H9 (cell line): ENCODE measurements around the gene NPFF. TPM values are rescaled to one million over a fixed set of nuclear protein-coding genes. Genes with fewer than 3 reads are reported as not detected.

Experiments
- DNase-seq: peaks from one replicate; pipeline ENCODE4 v3.0.0-alpha.2; 2017
- H2AFZ ChIP-seq: one replicate; pipeline ENCODE4 v1.6.1; 2013; ENCODE audit warnings: mild to moderate bottlenecking, low read length, control low read depth, moderate library complexity
- H2AK5ac ChIP-seq: 2 replicates; pipeline ENCODE4 v1.6.1; 2013; ENCODE audit warnings: low read length, control low read depth, mixed read lengths; ENCODE audit not compliant: insufficient read length
- H2BK120ac ChIP-seq: one replicate; pipeline ENCODE4 v1.6.1; 2013; ENCODE audit warnings: low read depth, mild to moderate bottlenecking, low read length, control low read depth, inconsistent platforms; ENCODE audit not compliant: poor library complexity, severe bottlenecking
- H2BK12ac ChIP-seq: 2 replicates; pipeline ENCODE4 v1.6.1; 2013; ENCODE audit warnings: low read length, control low read depth, mixed read lengths, low read depth; ENCODE audit not compliant: insufficient read length
- H2BK15ac ChIP-seq: 2 replicates; pipeline ENCODE4 v1.6.1; 2013; ENCODE audit warnings: low read depth, low read length, control low read depth
- H2BK20ac ChIP-seq: one replicate; pipeline ENCODE4 v1.6.1; 2013; ENCODE audit warnings: low read depth, mild to moderate bottlenecking, low read length, control low read depth, inconsistent platforms; ENCODE audit not compliant: poor library complexity, severe bottlenecking
- H2BK5ac ChIP-seq: 2 replicates; pipeline ENCODE4 v1.6.1; 2013; ENCODE audit warnings: low read length, control low read depth, mixed read lengths; ENCODE audit not compliant: insufficient read length
- H3K14ac ChIP-seq: 2 replicates; pipeline ENCODE4 v1.6.1; 2013; ENCODE audit warnings: low read length, control low read depth; ENCODE audit not compliant: insufficient read depth
- H3K18ac ChIP-seq: 2 replicates; pipeline ENCODE4 v1.6.1; 2013; ENCODE audit warnings: low read depth, mild to moderate bottlenecking, mixed read lengths, low read length, control low read depth; ENCODE audit not compliant: insufficient read length
- H3K23ac ChIP-seq: 2 replicates; pipeline ENCODE4 v1.6.1; 2013; ENCODE audit warnings: low read length, control low read depth, mixed read lengths, low read depth; ENCODE audit not compliant: insufficient read length
- H3K23me2 ChIP-seq: 2 replicates; pipeline ENCODE4 v1.6.1; 2013; ENCODE audit warnings: low read depth, mild to moderate bottlenecking, mixed read lengths, low read length, control low read depth; ENCODE audit not compliant: insufficient read length, poor library complexity, severe bottlenecking
- H3K27ac ChIP-seq: 2 replicates; pipeline ENCODE4 v1.5.1; 2013; ENCODE audit warnings: low read length, control low read depth, mixed read lengths, low read depth; ENCODE audit not compliant: insufficient read length
- H3K27me3 ChIP-seq: 2 replicates; pipeline ENCODE4 v1.6.1; 2013; ENCODE audit warnings: low read length, control low read depth, inconsistent platforms; ENCODE audit not compliant: insufficient read depth
- H3K4ac ChIP-seq: 2 replicates; pipeline ENCODE4 v1.6.1; 2013; ENCODE audit warnings: low read depth, mild to moderate bottlenecking, control low read depth, inconsistent platforms, low read length, moderate library complexity
- H3K4me1 ChIP-seq: 2 replicates; pipeline ENCODE4 v1.6.1; 2013; ENCODE audit warnings: low read length, control low read depth, inconsistent platforms; ENCODE audit not compliant: insufficient read depth
- H3K4me2 ChIP-seq: 2 replicates; pipeline ENCODE4 v1.6.1; 2013; ENCODE audit warnings: low read length, control low read depth, mixed read lengths; ENCODE audit not compliant: insufficient read length, insufficient read depth
- H3K56ac ChIP-seq: 2 replicates; pipeline ENCODE4 v1.6.1; 2013; ENCODE audit warnings: low read depth, mild to moderate bottlenecking, mixed read lengths, low read length, control low read depth; ENCODE audit not compliant: insufficient read length
- H3K79me1 ChIP-seq: 2 replicates; pipeline ENCODE4 v1.6.1; 2013; ENCODE audit warnings: low read depth, mild to moderate bottlenecking, moderate library complexity, low read length, control low read depth, inconsistent platforms; ENCODE audit not compliant: insufficient read depth, poor library complexity, severe bottlenecking
- H3K79me2 ChIP-seq: 2 replicates; pipeline ENCODE4 v1.6.1; 2013; ENCODE audit warnings: low read length, control low read depth, inconsistent platforms; ENCODE audit not compliant: insufficient read depth
- H3K9ac ChIP-seq: 2 replicates; pipeline ENCODE4 v1.6.1; 2013; ENCODE audit warnings: low read length, control low read depth, mixed read lengths; ENCODE audit not compliant: insufficient read length; ENCODE audit errors: extremely low read depth
- H3K9me3 ChIP-seq: one replicate; pipeline ENCODE4 v1.6.1; 2013; ENCODE audit warnings: low read depth, low read length, inconsistent platforms; ENCODE audit not compliant: control insufficient read depth
- H3T11ph ChIP-seq: one replicate; pipeline ENCODE4 v1.6.1; 2013; ENCODE audit warnings: mild to moderate bottlenecking, low read length, control low read depth, inconsistent platforms
- H4K20me1 ChIP-seq: one replicate; pipeline ENCODE4 v1.6.1; 2013; ENCODE audit not compliant: control insufficient read depth, insufficient read length, insufficient read depth
- H4K5ac ChIP-seq: 2 replicates; pipeline ENCODE4 v1.6.1; 2013; ENCODE audit warnings: low read depth, mild to moderate bottlenecking, mixed read lengths, low read length, control low read depth; ENCODE audit not compliant: insufficient read length
- H4K8ac ChIP-seq: replicated peaks from 2 replicates; pipeline ENCODE4 v1.6.1; 2013; ENCODE audit warnings: low read length, control low read depth, mixed read lengths, low read depth; ENCODE audit not compliant: insufficient read length
- H4K91ac ChIP-seq: 2 replicates; pipeline ENCODE4 v1.6.1; 2013; ENCODE audit warnings: low read depth, mild to moderate bottlenecking, moderate library complexity, mixed read lengths, low read length, control low read depth; ENCODE audit not compliant: insufficient read length
- H3K27ac Mint-ChIP-seq, 3 experiments: 2 replicates in 2 of 3; 3 replicates in 1 of 3; pipeline ENCODE4 v1.8.0; 2020 to 2021; ENCODE audit warnings: mixed read lengths in 3 of 3, mild to moderate bottlenecking in 1 of 3, moderate library complexity in 1 of 3
- H3K27me3 Mint-ChIP-seq: 2 replicates; pipeline ENCODE4 v1.8.0; 2021; ENCODE audit warnings: low read depth, mild to moderate bottlenecking, moderate library complexity, mixed read lengths
- H3K36me3 Mint-ChIP-seq, 3 experiments: 2 replicates in 2 of 3; 3 replicates in 1 of 3; pipeline ENCODE4 v1.8.0; 2020 to 2021; ENCODE audit warnings: low read depth in 3 of 3, mixed read lengths in 3 of 3; ENCODE audit not compliant: insufficient read depth in 1 of 3
- H3K4me1 Mint-ChIP-seq, 2 experiments: 2 replicates each; pipeline ENCODE4 v1.8.0; 2020; ENCODE audit warnings: mixed read lengths in 2 of 2
- H3K4me3 Mint-ChIP-seq, 2 experiments: 2 replicates in 1 of 2; 3 replicates in 1 of 2; pipeline ENCODE4 v1.8.0; 2020 to 2021; ENCODE audit warnings: mild to moderate bottlenecking in 2 of 2, mixed read lengths in 2 of 2, moderate library complexity in 1 of 2
- H3K9me3 Mint-ChIP-seq, 2 experiments: 2 replicates in 1 of 2; 3 replicates in 1 of 2; pipeline ENCODE4 v1.8.0; 2020; ENCODE audit warnings: mild to moderate bottlenecking in 2 of 2, mixed read lengths in 2 of 2, moderate library complexity in 1 of 2
- WGBS: extraction: QIAGEN DNeasy Blood & Tissue Kit; methylation state at CpG from one replicate; pipeline ENCODE4 v1.1.7; 2013; ENCODE audit warnings: missing lambda C conversion rate, low lambda C conversion rate, mixed read lengths; ENCODE audit not compliant: insufficient read length; ENCODE audit errors: extremely low coverage; 5-methylcytosine and 5-hydroxymethylcytosine counted together
- total RNA-seq: library from RNA; stranded (reverse); gene quantifications from 2 replicates; pipeline ENCODE4 v1.2.1, GENCODE V29; 2021
- TF ChIP-seq, protein P1 (sequence below): fragments of 200-600 bp; sonication (generic); conservative IDR thresholded peaks from 3 replicates; pipeline ENCODE4 v1.8.0; 2021; ENCODE audit warnings: antibody characterized with exemption, mild to moderate bottlenecking

The NPFF gene
- total RNA-seq, 1 experiment from 2014 or later = not detected

DNA sequence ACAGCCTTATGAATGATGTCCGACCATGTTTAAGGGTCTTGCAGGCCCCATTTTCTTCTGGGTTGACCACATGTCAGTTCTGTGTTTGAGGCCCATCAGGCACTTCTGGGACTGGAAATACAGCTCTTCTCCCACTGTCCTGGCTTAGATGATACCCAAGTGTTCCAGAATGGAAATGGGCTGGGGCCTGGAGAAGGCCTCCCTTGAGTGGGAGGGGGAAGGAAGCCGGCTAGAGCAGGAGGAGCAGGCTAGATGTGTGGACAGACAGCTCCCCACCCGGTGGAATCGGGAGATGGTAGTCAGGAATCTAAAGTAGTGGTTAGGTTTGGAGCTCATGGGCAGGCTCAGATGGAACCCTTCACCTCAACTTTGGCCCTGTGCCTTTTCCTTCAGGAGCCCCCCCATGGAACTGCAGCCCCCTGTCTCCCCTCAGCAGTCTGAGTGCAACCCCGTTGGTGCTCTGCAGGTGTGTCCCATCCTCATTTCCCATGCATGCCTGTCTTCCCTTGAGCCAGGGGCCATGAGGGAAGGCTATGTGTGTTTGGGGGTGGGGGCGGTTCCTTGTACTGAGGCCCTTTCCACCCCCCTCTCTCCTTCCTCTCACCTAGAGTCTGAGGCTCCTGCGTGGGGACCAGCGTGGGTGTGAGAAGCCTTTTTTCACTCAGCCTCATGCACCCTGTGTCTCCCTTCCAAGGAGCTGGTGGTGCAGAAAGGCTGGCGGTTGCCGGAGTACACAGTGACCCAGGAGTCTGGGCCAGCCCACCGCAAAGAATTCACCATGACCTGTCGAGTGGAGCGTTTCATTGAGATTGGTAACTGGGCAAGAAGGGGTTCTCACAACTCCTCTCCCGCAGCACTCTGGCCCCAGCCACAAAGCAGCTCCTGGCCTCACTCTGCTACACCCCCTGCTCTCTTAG is 3.0 kb downstream of the NPFF start:
- no peak for DNase-seq

More for the DNA sequence above, 3.0 kb downstream of the NPFF start:
- no peaks in the 10 kb centered on the region for H3K9me3 ChIP-seq
- H3K27ac Mint-ChIP-seq = no peak overlapping the region; a peak in 1 of 7 replicates
- WGBS = no CpG with 5 or more reads among the region's 14 CpGs
- no peak overlapping the region for H2BK12ac ChIP-seq
- no peaks in the 10 kb centered on the region for H4K20me1 ChIP-seq
- H3K9me3 Mint-ChIP-seq = no peaks in the 10 kb centered on the region
- H3K27me3 Mint-ChIP-seq = no peaks in the 10 kb centered on the region
- no peak overlapping the region for H3K18ac ChIP-seq
- H3K79me1 ChIP-seq = peaks cover 5% of the 10 kb centered on the region
- H3K9ac ChIP-seq = no peak overlapping the region
- H3K56ac ChIP-seq = no peak overlapping the region
- TF ChIP-seq, protein P1, sequence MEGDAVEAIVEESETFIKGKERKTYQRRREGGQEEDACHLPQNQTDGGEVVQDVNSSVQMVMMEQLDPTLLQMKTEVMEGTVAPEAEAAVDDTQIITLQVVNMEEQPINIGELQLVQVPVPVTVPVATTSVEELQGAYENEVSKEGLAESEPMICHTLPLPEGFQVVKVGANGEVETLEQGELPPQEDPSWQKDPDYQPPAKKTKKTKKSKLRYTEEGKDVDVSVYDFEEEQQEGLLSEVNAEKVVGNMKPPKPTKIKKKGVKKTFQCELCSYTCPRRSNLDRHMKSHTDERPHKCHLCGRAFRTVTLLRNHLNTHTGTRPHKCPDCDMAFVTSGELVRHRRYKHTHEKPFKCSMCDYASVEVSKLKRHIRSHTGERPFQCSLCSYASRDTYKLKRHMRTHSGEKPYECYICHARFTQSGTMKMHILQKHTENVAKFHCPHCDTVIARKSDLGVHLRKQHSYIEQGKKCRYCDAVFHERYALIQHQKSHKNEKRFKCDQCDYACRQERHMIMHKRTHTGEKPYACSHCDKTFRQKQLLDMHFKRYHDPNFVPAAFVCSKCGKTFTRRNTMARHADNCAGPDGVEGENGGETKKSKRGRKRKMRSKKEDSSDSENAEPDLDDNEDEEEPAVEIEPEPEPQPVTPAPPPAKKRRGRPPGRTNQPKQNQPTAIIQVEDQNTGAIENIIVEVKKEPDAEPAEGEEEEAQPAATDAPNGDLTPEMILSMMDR = no peak
- no peak overlapping the region for H4K5ac ChIP-seq
- H2BK5ac ChIP-seq = no peak overlapping the region
- H2BK20ac ChIP-seq = no peak overlapping the region
- no peak overlapping the region for H4K8ac ChIP-seq
- no peaks in the 10 kb centered on the region for H3K27me3 ChIP-seq
- no peak overlapping the region for H2AK5ac ChIP-seq
- H2BK15ac ChIP-seq = no peak overlapping the region
- no peak overlapping the region for H4K91ac ChIP-seq
- H3K4ac ChIP-seq = no peak overlapping the region
- no peak overlapping the region for H3K14ac ChIP-seq
- peak overlapping the region in 1 of 2 experiments; percentile 11; a peak in 1 of 5 replicates for H3K4me3 Mint-ChIP-seq
- no peak overlapping the region for H2AFZ ChIP-seq
- no peak overlapping the region for H2BK120ac ChIP-seq
- peaks cover 18 to 25% of the 10 kb centered on the region in 2 experiments for H3K4me1 Mint-ChIP-seq
- H3T11ph ChIP-seq = no peak overlapping the region
- no peak overlapping the region for H3K4me2 ChIP-seq
- H3K27ac ChIP-seq = no peak overlapping the region
- no peaks in the 10 kb centered on the region for H3K4me1 ChIP-seq
- peaks cover 13% of the 10 kb centered on the region for H3K23me2 ChIP-seq
- H3K23ac ChIP-seq = no peak overlapping the region
- H3K36me3 Mint-ChIP-seq = peaks cover 19 to 36% (median 29%) of the 10 kb centered on the region in 3 experiments
- H3K79me2 ChIP-seq = no peaks in the 10 kb centered on the region; the same call in 1 of the 2 replicates
